GM18520 (cell line): ENCODE measurements around the gene CDH23.

Experiments used
- ATAC-seq: cut with Tn5 transposase; IDR thresholded peaks from one replicate; pipeline ENCODE4 v1.9.1; 2021; ENCODE audit not compliant: unreplicated experiment

Gene CDH23

DNA sequence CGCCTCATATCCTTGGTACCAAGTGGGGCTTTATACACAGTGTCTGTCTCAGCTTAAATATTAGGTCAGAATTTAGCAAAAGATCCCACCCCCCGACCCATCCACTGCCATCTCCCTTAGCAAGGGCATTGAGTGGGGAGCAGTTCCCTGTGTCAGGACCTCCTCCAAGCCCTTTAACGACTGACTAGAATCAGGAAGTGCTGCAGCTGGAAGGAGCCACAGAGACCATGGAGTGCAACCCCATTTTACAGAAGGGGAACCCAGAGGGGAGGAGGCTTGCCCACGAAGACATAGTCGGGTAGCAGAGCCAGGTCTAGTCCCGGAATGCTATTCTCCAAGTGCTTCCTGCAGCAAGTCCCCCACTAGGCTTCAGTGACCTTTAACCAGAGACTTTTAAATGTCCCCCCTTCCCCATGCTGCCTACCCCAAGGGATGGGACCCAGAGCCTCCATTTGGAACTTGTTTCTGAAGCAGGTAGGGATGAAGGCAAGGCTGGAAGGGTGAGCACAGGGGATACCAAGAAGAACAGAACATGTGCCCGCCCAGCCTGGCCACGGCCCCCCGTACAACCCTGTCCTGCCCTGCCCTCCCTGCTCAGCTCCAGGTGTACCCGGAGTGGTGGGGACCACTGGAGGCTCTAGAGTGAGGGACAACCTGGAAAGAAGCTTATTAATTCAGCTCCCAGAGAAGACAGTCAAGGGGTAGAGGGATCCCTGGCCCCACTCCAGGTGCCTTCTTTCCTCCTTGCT lies 281.5 kb downstream of the CDH23 start:
- no peak for ATAC-seq

DNA sequence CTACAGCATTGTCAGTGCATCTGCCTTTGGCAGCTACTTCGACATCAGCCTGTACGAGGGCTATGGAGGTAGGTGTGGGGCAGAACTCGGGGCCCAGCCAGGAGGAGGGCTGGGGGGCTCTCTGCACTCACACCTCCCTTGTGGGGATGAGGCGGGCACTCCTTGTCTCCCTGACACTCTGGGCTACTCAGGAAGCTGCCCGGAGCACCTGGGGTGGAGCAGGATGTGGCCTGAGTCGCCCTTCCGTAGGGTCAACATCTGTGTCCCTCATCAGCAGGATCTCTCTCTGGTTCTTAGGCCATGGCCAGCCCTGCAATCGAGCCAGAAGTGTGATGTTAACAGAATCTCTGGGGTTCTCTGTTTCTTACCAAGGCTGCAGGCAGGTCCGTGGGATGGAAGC lies 282.7 kb downstream of the CDH23 start:
- ATAC-seq: no peak

DNA sequence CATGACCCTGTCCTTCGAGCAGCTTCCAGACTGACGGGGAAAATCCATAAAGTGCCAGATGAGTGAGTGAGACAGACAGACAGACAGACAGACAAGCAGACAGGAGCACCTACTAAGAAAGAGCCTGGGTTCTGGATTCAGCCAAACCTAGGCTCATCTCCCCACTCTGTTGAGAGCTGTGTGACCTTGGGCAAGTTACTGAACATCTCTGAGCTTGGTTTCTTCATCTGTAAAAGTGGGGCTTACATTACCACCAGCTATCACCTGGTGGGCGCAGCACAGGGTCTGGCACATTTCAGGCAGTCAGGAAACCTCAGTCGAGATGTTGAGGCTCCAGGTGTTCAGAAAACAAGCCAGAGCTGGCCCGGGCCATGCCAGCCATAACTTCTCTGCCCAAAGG lies 285.3 kb downstream of the CDH23 start:
- ATAC-seq: no peak

DNA sequence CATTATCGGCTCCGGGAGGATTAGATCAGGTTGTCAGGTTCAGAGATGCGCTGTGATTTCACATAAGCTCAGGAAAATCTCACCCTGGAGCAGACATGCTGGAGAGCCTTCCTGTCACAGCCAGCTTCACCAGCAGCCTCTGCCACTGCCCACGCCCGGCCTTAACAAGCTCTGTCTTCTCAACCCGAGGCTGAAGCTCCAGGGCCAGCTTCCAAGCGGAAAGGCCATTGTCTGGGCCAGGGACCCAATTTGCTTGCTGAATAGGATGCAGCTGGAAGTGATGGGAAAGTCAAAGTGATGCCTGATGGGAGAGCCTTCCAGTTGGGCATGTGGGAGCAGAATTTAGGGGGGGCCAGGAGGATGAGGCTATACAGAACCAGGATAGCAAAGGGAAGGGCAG lies 286.6 kb downstream of the CDH23 start:
- ATAC-seq: no peak

DNA sequence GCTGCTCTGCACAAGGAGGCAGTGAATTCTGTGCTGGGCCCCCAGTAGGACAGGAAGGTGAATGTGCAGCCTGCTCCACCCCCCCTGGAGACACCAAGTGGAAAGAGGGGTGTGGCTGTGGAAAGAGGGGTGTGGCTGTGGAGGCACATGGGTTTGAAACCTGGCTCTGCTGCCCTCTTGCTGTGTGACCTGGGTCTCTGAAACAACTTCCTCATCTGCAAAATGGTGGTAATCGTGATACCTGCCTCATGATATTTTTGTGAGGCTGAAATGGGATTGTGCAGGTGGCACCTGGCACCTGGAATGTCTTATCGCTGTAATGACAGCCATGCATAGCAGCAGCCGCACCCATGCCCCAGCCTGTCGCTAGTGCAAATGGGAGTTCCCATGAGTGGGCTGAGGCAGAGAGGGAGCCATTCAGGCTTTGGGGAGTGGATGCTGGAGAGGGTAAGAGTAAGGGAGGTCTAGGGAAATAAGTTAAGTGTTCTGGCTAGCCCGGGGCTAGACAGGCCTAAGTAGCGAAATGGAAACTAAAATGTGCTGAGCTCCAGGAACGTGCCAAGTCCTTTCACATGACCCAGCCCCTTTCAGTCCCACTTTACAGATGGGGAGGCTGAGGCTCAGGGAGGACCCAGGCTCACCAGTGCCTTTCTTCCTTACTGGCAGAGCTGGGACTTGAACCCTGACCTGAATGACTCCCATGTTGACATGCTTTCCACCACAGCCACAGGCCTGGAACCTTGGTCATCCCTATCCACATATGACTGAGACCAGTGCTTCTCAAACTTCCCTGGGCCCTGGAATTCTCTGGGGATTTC lies 287.8 kb downstream of the CDH23 start:
- no peak for ATAC-seq

DNA sequence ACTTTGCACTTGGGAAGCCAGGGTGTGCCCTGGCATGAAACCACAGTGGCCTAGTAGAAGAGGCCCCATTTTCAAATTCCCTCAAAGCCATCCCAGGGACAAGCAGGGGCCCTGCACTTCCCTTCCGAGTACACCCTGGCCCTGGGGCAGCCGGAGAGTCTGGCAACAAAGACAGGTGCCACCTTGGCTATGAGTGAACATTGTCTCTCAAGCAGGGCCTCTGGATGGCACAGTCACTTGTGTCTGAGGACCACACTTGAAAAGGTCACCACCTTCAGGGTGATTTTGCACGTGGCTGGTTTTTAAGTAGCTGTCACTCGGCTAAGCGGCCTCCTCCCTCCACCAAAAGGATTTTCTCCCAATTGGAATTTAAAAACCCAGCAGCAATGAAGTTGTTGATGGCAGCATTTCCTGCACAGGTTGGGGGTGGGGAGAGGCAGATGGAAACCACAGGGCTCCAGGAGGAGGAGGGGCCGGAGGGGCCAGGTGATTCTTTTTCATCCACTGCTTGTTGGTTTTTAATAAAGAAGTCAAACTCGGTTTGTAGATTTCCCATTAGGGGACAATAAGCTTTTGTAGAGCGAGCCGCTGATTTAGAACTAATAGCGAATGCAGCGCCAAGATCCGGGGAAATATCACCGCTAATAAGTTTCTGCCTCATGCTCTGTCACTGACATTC lies 289.0 kb downstream of the CDH23 start:
- no peak for ATAC-seq

DNA sequence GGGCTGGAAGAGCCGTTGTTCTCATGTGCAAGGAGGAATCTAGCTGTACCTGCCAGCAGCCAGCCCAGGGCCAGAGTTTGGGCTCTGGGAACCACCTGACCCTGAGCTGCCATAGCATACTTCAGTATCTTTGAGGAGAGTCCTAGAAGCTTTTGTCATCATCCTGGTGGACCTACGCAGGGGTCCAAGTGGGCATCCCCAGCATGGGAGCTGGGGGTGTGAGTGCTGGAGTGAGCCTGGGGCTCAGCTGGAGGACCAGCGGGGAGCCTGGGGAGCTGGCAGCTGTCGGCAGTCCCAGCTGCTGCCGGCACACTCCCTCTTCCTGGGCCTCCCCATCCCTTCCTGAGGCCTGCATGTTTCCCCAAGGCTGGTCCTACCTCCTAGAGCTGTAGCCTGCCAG lies 290.4 kb downstream of the CDH23 start:
- no peak for ATAC-seq

DNA sequence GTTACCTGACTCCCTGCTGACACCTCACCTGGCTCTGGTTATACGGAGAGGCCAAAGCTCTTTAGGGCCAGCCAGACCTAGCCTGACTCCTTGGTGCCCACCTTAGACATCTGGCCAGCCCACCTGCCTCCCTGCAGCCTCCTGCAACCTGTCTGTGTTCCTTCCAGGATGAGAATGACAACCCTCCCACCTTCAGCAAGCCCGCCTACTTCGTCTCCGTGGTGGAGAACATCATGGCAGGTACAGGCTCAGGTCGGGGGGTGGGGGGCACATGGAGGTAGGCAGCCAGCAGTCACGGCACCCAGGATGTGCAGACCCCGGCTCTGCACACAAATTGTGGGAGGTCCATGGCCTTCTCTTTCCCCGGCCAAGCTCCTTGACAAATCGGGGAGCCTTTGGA lies 290.8 kb downstream of the CDH23 start:
- ATAC-seq: no peak

DNA sequence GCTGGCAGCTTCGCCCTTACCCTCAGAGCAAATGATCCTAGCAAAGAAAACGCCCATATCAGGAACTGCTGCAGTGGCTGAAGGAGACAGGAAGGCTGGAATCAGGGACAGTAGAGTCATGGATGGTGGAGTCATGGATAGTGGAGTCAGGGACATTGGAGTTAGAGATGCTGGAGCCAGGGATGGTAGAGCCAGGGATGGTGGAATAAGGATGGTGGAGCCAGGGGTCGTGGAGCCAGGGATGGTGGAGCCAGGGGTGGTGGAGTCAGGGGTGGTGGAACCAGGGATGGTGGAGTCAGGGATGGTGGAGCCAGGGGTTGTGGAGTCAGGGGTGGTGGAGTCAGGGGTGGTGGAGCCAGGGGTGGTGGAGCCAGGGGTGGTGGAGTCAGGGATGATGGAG lies 291.5 kb downstream of the CDH23 start:
- ATAC-seq: no peak

DNA sequence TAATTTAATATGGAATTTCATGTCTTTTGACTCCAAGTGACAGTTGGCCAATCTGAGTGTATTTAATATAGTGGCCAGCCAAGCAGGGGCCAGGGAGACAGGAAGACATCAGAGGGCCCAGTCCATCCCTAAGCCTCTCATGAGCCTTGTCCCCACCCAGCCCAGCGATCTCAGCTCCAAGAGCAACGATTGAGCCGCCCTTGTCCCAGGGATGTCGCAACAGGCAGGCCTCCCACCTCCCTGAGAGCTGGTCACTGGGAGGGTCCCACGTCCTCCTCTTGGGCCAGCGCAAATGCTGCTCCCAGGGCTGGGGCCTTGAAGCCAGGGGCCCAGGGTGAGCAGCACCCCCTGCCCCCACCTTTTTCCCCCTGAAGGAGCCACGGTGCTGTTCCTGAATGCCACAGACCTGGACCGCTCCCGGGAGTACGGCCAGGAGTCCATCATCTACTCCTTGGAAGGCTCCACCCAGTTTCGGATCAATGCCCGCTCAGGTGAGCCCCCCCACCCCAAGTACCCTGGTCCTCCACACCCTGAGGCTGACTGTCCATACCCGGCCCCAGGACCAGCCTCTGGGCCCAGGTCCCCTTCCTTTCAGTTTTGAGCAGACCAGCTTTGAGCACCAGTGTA lies 293.5 kb downstream of the CDH23 start:
- ATAC-seq: no peak

DNA sequence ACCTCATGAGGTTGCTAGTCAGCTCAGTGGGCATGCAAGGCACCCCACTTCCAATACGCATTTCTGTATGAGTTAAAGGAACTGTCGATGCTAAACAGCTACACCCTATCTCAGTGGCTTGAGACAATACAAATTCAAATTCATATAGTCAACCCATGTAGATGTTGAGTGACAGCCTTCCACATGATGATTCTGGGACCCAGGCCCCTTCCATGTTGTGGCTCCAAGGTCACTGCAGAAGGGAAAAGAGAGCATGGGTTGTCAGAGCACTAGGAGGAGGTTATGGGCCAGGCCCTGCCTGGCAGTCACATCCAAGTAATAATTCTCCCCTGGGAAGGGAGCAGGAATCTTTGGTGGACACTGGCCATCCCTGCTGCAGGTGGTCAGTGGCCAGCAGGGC lies 294.7 kb downstream of the CDH23 start:
- no peak for ATAC-seq

DNA sequence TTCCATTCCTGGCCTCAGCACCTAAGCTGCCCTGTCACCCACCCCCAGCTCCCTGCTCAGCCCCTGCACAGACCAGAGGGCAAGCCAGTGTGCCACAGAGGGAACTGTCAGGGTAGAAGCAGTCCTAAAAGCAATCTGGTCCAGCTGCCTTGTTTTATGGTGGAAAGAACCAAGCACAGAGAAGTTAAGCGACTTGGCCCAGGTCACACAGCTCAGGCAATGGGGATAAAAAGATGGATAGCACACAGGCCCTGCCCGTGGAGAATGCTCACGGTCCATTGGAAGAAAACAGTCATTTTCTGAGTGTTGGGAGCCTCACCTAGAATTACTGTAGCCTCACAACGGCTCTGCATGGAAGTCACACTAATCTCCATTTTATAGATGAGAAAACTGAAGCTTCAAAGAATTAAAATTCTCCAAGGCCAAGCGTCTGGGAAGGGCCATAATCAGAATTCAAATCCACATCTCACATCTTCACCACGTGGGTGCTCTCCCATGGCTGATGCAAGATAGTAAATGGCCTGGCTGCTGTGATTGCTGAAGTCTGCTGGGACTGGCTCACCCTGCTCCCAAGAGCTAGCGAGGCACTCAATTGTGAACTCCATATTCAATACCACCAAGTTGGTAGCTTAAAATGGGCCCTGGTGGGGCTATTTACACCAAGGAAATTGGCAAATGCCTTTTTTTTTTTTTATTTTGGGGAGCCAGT lies 296.0 kb downstream of the CDH23 start:
- ATAC-seq: no peak

DNA sequence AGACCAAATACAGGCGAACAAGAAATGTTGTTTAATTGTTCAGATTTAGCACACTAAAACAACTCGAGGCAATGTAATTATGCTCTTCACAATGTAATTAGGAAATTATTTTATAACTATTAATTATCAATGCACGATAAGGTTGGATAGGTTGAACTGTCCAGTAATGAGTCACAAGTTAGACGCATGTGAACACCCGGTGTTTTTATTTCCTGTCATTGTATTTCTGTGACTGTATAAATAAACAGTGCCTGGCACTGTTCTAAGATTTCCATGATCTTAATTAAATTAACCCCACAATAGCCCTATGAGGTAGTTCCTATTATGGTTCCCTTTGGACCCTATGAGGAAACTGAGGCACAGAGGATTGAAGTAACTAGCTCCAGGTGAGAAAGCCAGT lies 296.7 kb downstream of the CDH23 start:
- ATAC-seq: no peak

DNA sequence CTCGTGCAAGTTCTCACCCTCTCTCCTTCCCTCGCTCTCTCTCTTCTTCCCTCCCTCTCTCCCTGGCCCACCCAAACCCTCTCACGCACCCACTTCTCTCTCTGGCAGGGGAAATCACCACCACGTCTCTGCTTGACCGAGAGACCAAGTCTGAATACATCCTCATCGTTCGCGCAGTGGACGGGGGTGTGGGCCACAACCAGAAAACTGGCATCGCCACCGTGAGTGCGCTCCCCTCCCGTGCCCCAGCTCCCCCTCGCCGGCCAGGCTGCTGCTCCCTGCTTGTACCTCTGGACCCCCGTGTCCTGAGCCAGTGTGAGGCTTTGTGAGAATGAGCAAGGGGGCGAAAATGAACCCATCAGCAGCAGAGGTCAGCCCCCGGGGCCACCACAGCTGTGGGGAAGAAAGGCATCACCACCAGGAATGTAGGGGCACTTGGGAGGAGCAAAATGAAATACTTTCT lies 297.4 kb downstream of the CDH23 start:
- no peak for ATAC-seq

DNA sequence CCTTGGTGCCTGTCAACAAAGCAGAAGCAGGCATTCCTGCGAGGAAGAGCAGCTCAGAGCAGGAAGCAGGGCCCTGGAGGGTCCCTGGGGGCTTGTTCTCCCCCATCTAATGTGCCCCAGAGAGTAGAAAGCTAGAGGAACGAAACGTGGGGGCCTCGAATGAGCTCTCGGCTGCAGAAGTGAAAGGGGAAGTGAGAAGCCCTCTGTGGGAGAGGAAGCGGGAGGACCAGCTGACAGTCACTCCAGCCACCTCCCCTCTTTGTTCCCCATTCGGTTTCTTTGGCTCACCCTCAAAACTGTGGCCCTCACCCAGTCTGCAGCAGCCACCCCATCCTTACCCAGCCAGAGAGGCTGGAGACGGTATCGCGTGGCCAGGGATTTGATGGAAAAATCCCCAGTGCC lies 297.8 kb downstream of the CDH23 start:
- ATAC-seq: peak; percentile 66

DNA sequence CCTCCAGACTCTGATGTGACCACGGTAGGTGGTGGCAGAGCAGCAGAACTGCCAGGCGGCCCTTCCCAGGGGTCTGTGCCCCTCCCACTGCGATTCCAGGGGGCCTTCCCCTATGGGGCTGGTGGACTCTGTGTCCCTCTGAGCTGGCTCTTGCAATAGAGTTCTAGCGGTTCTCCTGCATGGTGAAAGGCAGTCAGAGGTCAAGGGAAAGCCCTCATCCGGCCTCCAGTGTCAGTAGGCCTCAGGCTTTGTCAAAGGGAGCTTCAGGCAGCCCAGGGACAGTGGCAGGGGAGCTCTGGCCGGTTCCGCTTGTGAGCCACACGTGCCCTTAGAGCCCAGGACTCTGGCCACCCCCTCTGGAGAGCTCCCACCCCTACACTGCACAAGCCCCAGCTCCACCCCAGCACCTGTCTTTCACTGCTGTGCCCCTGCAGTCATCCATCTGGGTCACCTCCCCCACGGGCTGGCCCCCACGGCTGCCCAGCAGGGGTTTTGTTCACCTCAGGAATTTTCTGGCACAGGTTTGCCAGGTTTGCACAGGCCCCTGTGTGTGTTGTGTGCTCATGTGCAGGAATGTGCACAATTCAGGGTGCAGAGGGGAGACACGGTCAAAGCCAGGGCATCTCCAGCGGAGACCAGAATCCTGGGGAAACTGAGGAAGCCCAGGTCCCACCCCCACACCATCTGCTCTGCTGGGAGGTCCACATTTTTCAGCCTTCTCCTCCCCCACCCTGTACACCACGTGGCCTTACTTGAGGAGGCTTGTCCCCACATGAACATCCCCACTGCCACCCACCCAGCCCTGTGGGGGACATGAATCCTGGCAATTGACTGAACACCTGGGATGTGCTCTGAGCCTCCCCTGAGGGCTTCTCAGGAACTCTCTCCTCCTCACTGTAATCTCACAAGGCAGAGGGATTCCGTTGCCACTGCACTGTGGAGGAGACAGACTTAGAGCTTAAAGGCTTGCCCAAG lies 299.1 kb downstream of the CDH23 start:
- no peak for ATAC-seq

DNA sequence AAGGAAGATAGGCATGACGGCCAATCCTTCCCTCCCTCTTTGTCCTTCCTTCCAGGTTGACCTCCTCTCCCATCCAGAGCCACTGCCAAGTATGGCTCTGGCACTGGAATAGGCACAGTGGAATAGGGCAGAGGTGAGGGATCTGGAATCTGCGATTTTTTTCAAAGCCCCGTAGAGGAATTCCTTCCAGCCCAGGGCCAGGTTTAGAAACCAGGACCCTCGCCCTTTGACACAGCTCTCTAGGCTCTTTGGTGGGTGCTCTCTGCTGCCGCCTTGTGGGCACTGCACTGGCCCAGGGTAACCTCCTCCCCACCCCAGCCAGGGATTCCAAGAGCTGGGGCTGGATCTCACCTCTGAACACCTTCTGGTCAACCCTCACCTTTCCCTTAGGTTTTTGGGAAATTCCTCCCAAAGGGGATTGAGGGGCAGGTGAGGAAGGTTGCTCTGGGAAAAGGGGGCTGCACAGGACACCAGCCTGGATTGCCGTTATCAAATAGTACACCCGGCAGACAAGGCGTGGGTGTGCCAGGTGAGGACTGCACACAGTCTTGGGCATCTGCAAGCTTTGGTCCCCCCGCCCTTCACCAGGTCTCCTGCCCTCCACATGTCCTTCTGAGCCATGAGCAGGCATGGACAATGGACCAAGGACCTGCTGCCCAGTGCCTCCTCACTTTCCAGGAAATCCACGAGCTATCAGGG lies 300.1 kb downstream of the CDH23 start:
- no peak for ATAC-seq

DNA sequence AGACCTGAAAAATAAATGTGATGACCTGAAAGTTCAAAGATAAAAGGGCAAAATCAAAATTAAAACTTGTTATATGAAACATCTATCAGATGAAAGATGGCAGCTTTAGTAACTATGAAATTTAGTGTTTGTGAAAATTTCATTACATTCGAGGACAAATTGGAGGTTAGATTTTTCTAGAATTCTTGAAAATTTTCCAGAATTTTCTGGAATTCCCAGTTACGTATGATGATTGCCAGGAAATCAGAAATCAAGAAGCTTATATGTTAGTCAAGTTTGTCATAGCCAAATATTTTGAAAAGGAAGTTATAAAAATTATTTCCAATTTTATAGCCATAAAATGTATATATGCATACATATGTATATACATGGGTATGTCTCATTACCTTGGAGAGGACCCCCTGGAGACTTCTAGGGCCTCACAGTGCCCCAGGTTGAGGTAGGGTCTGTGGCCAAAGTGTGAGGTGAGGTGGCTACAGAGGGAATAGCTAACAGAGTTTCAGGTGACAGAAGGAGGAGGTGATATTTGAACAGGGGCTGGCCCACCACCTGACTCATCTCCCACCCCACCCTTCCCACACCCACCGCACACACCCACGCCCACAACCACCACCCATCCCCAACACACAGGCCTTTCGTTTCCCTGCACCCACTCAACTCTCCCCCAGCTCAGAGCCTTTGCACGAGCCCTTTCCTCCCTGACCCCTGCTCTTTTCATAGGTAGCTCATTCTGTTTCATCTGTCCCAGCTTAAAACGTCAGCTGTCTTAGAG lies 301.4 kb downstream of the CDH23 start:
- no peak for ATAC-seq
